MCF 10A (cell line): Measurements from ENCODE around the gene WDR3. TPM values are rescaled to one million over a fixed set of nuclear protein-coding genes. Genes with fewer than 3 reads are reported as not detected.

ENCODE experiments used
- BruUV-seq: library from RNA; stranded (reverse); fragments of 400-500 nt; replicated peaks from 2 replicates; lab custom pipeline; 2021; lab: Mats Ljungman, UMichigan
- CTCF ChIA-PET: fragments of 300-600 bp; sonication (Branson Sonifier 250); formaldehyde crosslinking; extraction: SDS; loops from one replicate; lab custom pipeline; 2021; ENCODE audit warnings: antibody characterized with exemption, inconsistent platforms; lab: Yijun Ruan, JAX
- POLR2A ChIA-PET: fragments of 300-600, 350-650 bp; sonication (Branson Sonifier 250); formaldehyde crosslinking; extraction: SDS; loops from one replicate; lab custom pipeline; 2020; ENCODE audit warnings: antibody characterized with exemption, inconsistent platforms; lab: Yijun Ruan, JAX
- DNase-seq: peaks from one replicate; pipeline ENCODE4 v3.0.0-alpha.2; 2018; ENCODE audit not compliant: unreplicated experiment
- H3K27ac Mint-ChIP-seq: one replicate; pipeline ENCODE4 v1.8.0; 2022; ENCODE audit warnings: mild to moderate bottlenecking, low read depth, mixed read lengths; ENCODE audit not compliant: unreplicated experiment
- H3K27me3 Mint-ChIP-seq: one replicate; pipeline ENCODE4 v1.8.0; 2022; ENCODE audit warnings: mixed read lengths; ENCODE audit not compliant: insufficient read depth, unreplicated experiment
- H3K36me3 Mint-ChIP-seq: one replicate; pipeline ENCODE4 v1.8.0; 2022; ENCODE audit warnings: mild to moderate bottlenecking, moderate library complexity, mixed read lengths; ENCODE audit not compliant: insufficient read depth, unreplicated experiment
- H3K4me1 Mint-ChIP-seq: one replicate; pipeline ENCODE4 v1.8.0; 2022; ENCODE audit warnings: mixed read lengths; ENCODE audit not compliant: insufficient read depth, unreplicated experiment
- H3K4me3 Mint-ChIP-seq: one replicate; pipeline ENCODE4 v1.8.0; 2022; ENCODE audit warnings: mild to moderate bottlenecking, moderate library complexity, mixed read lengths; ENCODE audit not compliant: unreplicated experiment
- H3K9me3 Mint-ChIP-seq: one replicate; pipeline ENCODE4 v1.8.0; 2022; ENCODE audit warnings: mixed read lengths; ENCODE audit not compliant: unreplicated experiment
- intact Hi-C: fragments of 100-400 bp; cut with micrococcal nuclease; formaldehyde crosslinking; loops from 2 replicates; pipeline ENCODE4 v1.14.1; 2022
- total RNA-seq: library from RNA; stranded (reverse); gene quantifications from 2 replicates; pipeline ENCODE4 v1.2.3, GENCODE V29; 2022
- TF ChIP-seq, protein P1 (sequence below): fragments of 200-600 bp; IDR thresholded peaks from one replicate; pipeline ENCODE4 v1.8.0; 2022; ENCODE audit warnings: antibody characterized with exemption, mild to moderate bottlenecking; ENCODE audit not compliant: unreplicated experiment

Gene WDR3
- total RNA-seq, 1 experiment from 2014 or later = 74.1 TPM

- POLR2A ChIA-PET = interaction anchor here (1.6 kb wide), 1 partner anchor 30 kb away, joined by 3 read pairs; no protein-coding TSS in a partner anchor
- intact Hi-C loops = no loop called here
- Mint-ChIP-seq H3K9me3 (no peaks in the 10 kb centered on the region), H3K27ac (no peak overlapping the region), H3K27me3 (no peaks in the 10 kb centered on the region), H3K4me1 (peaks cover 14% of the 10 kb centered on the region), H3K4me3 (no peak overlapping the region), H3K36me3 (peaks cover 10% of the 10 kb centered on the region)
- BruUV-seq = no TSS peak
- TF ChIP-seq, protein P1, sequence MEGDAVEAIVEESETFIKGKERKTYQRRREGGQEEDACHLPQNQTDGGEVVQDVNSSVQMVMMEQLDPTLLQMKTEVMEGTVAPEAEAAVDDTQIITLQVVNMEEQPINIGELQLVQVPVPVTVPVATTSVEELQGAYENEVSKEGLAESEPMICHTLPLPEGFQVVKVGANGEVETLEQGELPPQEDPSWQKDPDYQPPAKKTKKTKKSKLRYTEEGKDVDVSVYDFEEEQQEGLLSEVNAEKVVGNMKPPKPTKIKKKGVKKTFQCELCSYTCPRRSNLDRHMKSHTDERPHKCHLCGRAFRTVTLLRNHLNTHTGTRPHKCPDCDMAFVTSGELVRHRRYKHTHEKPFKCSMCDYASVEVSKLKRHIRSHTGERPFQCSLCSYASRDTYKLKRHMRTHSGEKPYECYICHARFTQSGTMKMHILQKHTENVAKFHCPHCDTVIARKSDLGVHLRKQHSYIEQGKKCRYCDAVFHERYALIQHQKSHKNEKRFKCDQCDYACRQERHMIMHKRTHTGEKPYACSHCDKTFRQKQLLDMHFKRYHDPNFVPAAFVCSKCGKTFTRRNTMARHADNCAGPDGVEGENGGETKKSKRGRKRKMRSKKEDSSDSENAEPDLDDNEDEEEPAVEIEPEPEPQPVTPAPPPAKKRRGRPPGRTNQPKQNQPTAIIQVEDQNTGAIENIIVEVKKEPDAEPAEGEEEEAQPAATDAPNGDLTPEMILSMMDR = no peak
- no peak for DNase-seq
- CTCF ChIA-PET = interaction anchor here (0.6 kb wide), 1 partner anchor 166 kb away, joined by 3 read pairs; no protein-coding TSS in a partner anchor
Measured at GRCh38 chr1:117925981-117926380, 3.6 kb upstream of the WDR3 start.

DNA sequence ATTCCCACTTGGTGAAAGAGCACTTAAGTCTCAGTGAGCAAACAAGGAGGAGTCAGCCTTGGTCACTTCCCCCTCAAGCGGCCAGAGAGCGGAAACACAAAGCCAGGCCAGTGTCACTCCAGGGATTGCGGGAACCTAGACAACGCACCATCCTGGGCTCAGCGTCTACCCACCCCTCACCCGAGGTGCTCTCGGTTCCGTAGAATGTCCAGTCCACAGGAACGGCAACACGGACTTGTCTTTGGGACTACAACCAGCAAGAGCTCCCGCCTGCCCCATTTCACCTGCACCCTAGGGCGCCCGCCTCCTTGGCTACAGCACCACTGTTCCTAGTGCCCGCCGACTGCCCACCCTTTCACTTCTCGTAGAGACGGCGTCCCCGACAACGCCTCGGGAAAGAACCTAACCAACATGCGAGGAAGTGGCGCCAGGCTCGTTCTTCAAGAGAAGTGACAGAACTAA, 627 bp upstream of the WDR3 start:
- Mint-ChIP-seq H3K36me3 (peaks cover 20% of the 10 kb centered on the region), H3K27me3 (no peaks in the 10 kb centered on the region), H3K27ac (peak overlapping the region; percentile 78), H3K9me3 (no peaks in the 10 kb centered on the region), H3K4me3 (peak overlapping the region; percentile 89), H3K4me1 (peaks cover 30% of the 10 kb centered on the region)
- BruUV-seq = no TSS peak
- CTCF ChIA-PET = interaction anchor here (0.7 to 1.0 kb wide), 5 partner anchors 9 to 419 kb away, joined by 3 to 4 read pairs (median 4); no protein-coding TSS in a partner anchor
- POLR2A ChIA-PET = interaction anchor here (0.7 to 3.3 kb wide), 20 partner anchors 8 to 1759 kb away, joined by 3 to 28 read pairs (median 4); partner anchors contain the start of gene MAN1A2
- DNase-seq = peak; percentile 65
- TF ChIP-seq, protein P1 = no peak
- intact Hi-C loops = no loop called here

DNA sequence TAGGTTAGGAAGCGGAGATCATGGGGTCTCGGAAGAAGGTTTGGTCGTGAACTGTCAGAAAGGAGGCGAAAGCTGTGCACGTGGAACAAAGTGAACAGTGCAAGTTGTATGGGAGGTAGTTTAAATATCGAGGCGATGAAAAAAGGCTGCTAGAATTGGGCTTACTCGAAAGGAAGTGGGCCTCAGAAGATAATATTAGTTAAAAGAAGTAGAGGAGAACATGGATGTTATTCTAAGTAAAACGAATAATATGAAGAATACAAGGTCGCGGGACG, 571 bp downstream of the WDR3 start:
- CTCF ChIA-PET = interaction anchor here (1.1 kb wide), 1 partner anchor 396 kb away, joined by 3 read pairs; no protein-coding TSS in a partner anchor
- BruUV-seq = no TSS peak
- H3K4me1 Mint-ChIP-seq = peaks cover 30% of the 10 kb centered on the region

DNA sequence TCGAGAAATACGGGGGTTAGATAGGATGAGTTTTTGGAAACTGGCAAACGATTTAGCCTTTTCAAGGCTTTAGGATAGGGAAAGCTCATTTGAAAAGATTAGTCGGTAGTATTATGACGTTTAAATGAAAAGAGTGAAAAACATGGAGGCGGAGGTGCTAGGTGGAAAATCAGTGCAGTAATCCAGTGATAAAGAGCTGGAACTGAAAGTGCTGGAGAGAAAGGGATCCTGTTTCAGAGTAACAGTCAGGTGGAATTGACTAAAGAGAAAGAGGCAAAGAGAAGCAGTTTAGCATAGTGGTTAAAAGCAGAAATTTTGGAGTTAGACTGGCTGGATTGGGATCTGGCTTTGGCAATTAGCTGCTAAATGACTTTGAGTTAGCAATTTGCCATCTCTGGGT, 945 bp downstream of the WDR3 start:
- peak overlapping the region; percentile 89 for H3K4me3 Mint-ChIP-seq
- CTCF ChIA-PET = interaction anchor here (1.1 kb wide), 1 partner anchor 396 kb away, joined by 3 read pairs; no protein-coding TSS in a partner anchor
- peaks cover 25% of the 10 kb centered on the region for H3K36me3 Mint-ChIP-seq
- intact Hi-C loops = no loop called here
- no peaks in the 10 kb centered on the region for H3K27me3 Mint-ChIP-seq
- H3K9me3 Mint-ChIP-seq = no peaks in the 10 kb centered on the region
- POLR2A ChIA-PET = interaction anchor here (0.6 to 3.3 kb wide), 8 partner anchors 10 to 245 kb away, joined by 3 to 28 read pairs (median 8); no protein-coding TSS in a partner anchor
- peak; percentile 9 for DNase-seq
- H3K4me1 Mint-ChIP-seq = peaks cover 30% of the 10 kb centered on the region
- peak overlapping the region; percentile 78 for H3K27ac Mint-ChIP-seq
- BruUV-seq = no TSS peak
- TF ChIP-seq, protein P1 = no peak

More for the DNA sequence above, 571 bp downstream of the WDR3 start:
- TF ChIP-seq, protein P1 = no peak
- H3K27ac Mint-ChIP-seq = peak overlapping the region; percentile 78
- no peaks in the 10 kb centered on the region for H3K27me3 Mint-ChIP-seq
- intact Hi-C loops = no loop called here
- no peak for DNase-seq
- POLR2A ChIA-PET = interaction anchor here (0.6 to 3.3 kb wide), 10 partner anchors 9 to 563 kb away, joined by 3 to 28 read pairs (median 4); no protein-coding TSS in a partner anchor
- peak overlapping the region; percentile 89 for H3K4me3 Mint-ChIP-seq
- no peaks in the 10 kb centered on the region for H3K9me3 Mint-ChIP-seq
- peaks cover 25% of the 10 kb centered on the region for H3K36me3 Mint-ChIP-seq
